NCI-H2029 (cell line): ENCODE measurements around the gene UBA3.

ENCODE experiments used
- DNase-seq: peaks from one replicate; lab custom pipeline; 2025; lab: John Stamatoyannopoulos, UW

The UBA3 gene

GRCh38 chr3:69065318-69065964 lies 14.7 kb downstream of the UBA3 start:
- DNase-seq: no peak

GRCh38 chr3:69063636-69064035 lies 16.5 kb downstream of the UBA3 start:
- no peak for DNase-seq

- DNase-seq: no peak
Measured at GRCh38 chr3:69059688-69060087, 20.5 kb downstream of the UBA3 start.

GRCh38 chr3:69058947-69059224 lies 21.3 kb downstream of the UBA3 start:
- no peak for DNase-seq

- DNase-seq: no peak
Measured at GRCh38 chr3:69058180-69058946, 21.8 kb downstream of the UBA3 start.

- no peak for DNase-seq
Measured at GRCh38 chr3:69052472-69052898, 27.7 kb downstream of the UBA3 start.

- no peak for DNase-seq
Measured at GRCh38 chr3:69051756-69052471, 28.3 kb downstream of the UBA3 start, which contains the start of gene TMF1. TMF1 (minus strand) TSS chr3:69052333; CDS start chr3:69052086, 247 bp downstream.

GRCh38 chr3:69048990-69049389 lies 31.2 kb downstream of the UBA3 start:
- no peak for DNase-seq

- no peak for DNase-seq
Measured at GRCh38 chr3:69044608-69045007, 35.6 kb downstream of the UBA3 start.

GRCh38 chr3:69033470-69033869 lies 46.7 kb downstream of the UBA3 start:
- no peak for DNase-seq

GRCh38 chr3:69032737-69033136 lies 47.4 kb downstream of the UBA3 start:
- DNase-seq: no peak

GRCh38 chr3:69032142-69032541 lies 48.0 kb downstream of the UBA3 start:
- DNase-seq: no peak

- no peak for DNase-seq
Measured at GRCh38 chr3:69031635-69032034, 48.5 kb downstream of the UBA3 start.

- no peak for DNase-seq
Measured at GRCh38 chr3:69020857-69021256, 59.3 kb downstream of the UBA3 start.

- DNase-seq: no peak
Measured at GRCh38 chr3:69020424-69020823, 59.7 kb downstream of the UBA3 start.

GRCh38 chr3:69016901-69017300 lies 63.3 kb downstream of the UBA3 start:
- DNase-seq: no peak

- DNase-seq: no peak
Measured at GRCh38 chr3:69016102-69016501, 64.1 kb downstream of the UBA3 start.

- no peak for DNase-seq
Measured at GRCh38 chr3:69014022-69014580, 66.1 kb downstream of the UBA3 start.

- peak; percentile 51 for DNase-seq
Measured at GRCh38 chr3:69013253-69014021, 66.7 kb downstream of the UBA3 start, which contains the start of gene EOGT. EOGT (minus strand) TSS chr3:69013684; CDS start chr3:69009846, 3,838 bp downstream.

- no peak for DNase-seq
Measured at GRCh38 chr3:69012800-69013252, 67.3 kb downstream of the UBA3 start.

GRCh38 chr3:69012100-69012799 lies 67.9 kb downstream of the UBA3 start:
- no peak for DNase-seq
